Measurements from ENCODE around the gene APBA1. TPM values are rescaled to one million over a fixed set of nuclear protein-coding genes. Genes with fewer than 3 reads are reported as not detected.
"Not testable (repeated sequence)": the region's sequence is repeated elsewhere in the genome, so short reads cannot be mapped to it uniquely, and the experiment has no call there.

Gene APBA1
- total RNA-seq, 1 donor, result 11.2 TPM

DNA sequence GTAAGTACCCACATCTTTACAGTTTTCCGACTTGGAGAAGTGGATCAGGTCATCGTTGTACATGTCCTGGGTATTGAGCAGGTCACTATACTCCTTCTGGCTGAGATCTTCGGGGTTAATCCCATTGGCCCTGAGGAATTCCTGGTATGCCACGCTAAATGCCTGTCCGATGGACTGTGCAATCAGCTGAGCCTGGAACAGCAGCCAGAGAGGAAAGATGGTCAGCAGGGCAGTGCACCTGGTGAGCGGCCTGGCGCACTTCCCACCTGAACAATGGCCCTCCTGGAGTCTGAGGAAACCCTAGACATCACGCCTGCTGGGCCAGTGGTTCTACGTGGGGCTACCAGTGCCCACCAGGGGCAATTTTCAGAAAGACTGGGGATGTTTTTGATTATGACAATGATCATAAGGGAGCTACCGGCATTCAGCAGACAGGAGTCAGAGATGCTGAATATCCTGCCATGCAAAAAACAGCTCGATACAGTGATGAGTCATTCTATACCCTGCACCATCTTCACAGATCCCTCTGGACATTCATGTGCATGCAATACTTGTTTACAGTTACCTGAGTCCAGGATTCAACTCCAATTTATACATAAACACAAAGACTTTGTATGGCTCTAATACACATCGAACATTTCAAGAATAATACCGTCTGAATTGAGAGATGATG is 219.9 kb downstream of the APBA1 start:
- DNase-seq (ENCODE audit: low read depth), result no peak
- TF ChIP-seq, protein P1, sequence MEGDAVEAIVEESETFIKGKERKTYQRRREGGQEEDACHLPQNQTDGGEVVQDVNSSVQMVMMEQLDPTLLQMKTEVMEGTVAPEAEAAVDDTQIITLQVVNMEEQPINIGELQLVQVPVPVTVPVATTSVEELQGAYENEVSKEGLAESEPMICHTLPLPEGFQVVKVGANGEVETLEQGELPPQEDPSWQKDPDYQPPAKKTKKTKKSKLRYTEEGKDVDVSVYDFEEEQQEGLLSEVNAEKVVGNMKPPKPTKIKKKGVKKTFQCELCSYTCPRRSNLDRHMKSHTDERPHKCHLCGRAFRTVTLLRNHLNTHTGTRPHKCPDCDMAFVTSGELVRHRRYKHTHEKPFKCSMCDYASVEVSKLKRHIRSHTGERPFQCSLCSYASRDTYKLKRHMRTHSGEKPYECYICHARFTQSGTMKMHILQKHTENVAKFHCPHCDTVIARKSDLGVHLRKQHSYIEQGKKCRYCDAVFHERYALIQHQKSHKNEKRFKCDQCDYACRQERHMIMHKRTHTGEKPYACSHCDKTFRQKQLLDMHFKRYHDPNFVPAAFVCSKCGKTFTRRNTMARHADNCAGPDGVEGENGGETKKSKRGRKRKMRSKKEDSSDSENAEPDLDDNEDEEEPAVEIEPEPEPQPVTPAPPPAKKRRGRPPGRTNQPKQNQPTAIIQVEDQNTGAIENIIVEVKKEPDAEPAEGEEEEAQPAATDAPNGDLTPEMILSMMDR (IDR thresholded peaks at IDR 0.05; ENCODE audit: insufficient read depth, low read depth, low read length), result no peak
- no peak overlapping the region for H3K4me3 ChIP-seq (ENCODE audit: low read depth, low read length)

DNA sequence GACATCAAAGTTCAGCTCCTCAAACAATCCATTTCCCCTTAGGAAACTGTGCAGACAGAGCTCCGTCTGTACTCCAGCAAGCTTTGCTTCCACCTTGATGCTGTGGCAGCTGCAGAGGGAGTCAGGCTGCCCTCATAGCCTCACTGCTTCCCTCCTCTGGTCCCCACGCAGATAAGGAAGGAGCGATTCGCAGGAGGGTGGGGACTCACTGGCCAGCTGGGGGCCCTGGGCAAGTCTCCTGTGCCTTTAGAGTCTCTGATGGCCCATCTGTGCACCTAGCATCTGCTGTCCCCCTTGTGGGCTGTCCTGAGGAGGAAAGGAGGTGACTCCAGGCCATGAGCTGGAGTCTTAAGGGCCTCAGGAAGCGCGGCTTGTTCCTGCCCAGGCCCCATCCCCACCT is 225.7 kb downstream of the APBA1 start:
- DNase-seq (ENCODE audit: low read depth), result no peak
- no peak overlapping the region for H3K4me3 ChIP-seq (ENCODE audit: low read depth, low read length)
- TF ChIP-seq, protein P1 (IDR thresholded peaks at IDR 0.05; ENCODE audit: insufficient read depth, low read depth, low read length), result no peak

DNA sequence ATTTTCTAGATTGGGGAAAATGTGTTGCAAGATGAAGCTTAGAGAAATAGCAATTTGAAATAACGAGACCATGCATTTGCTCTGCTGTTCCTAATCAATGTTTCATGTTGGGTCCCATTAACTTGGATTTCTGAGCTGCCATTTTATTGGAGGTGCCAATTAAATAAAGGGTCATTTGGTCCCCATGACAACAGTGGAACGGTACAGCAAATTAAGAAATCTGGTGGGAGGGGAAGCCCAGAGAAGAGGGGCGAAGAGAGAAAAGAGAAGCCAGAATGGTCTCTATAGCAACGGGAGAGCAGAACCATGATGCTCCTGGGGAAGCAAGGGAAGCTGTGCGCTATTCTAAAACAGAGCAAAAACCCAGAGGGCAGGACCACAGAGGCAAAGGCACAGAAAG is 226.9 kb downstream of the APBA1 start:
- DNase-seq (ENCODE audit: low read depth), result no peak
- TF ChIP-seq, protein P1 (IDR thresholded peaks at IDR 0.05; ENCODE audit: insufficient read depth, low read depth, low read length), result no peak

DNA sequence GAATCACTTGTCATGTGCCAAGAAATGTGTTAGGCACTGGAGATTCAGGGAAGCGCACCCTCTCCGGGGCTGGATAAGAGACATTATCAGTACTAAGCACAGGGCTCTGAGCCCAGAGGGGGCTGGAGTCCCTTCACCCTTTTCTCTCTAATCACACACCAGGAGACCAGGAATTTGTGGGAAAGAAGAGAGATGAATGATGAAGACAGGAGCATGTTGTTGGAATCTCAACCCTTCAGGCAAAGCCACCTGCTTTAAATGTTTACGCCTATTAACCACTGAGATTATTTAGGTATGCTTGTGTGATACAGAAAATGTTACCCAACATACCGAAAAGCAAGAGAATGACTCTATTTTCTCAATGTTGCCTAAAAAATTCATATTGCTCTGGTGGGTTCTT is 227.4 kb downstream of the APBA1 start:
- DNase-seq (ENCODE audit: low read depth), result no peak
- no peak overlapping the region for H3K4me3 ChIP-seq (ENCODE audit: low read depth, low read length)
- TF ChIP-seq, protein P1 (IDR thresholded peaks at IDR 0.05; ENCODE audit: insufficient read depth, low read depth, low read length), result no peak

More for the DNA sequence above, 226.9 kb downstream of the APBA1 start:
- no peak overlapping the region for H3K4me3 ChIP-seq (ENCODE audit: low read depth, low read length)

DNA sequence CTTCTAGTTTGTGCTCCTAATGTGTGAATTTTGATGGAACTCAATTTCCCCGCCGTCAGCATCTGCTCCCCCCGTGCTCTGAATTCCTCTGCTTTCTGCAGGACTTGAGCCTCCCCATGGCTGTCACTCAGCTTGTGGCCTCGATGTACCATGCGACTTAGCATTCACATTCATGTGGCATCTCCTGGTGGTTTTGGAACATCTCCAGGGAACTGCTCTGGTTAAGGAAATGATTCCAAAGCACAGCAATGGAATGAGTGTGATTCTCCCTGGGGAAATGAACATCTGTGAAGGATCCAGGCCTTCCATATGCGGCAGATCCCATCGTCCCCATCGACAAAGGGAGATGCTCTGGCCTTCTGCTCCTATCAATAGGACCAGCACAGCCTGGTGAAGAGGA is 228.2 kb downstream of the APBA1 start:
- TF ChIP-seq, protein P1 (IDR thresholded peaks at IDR 0.05; ENCODE audit: insufficient read depth, low read depth, low read length), result no peak

DNA sequence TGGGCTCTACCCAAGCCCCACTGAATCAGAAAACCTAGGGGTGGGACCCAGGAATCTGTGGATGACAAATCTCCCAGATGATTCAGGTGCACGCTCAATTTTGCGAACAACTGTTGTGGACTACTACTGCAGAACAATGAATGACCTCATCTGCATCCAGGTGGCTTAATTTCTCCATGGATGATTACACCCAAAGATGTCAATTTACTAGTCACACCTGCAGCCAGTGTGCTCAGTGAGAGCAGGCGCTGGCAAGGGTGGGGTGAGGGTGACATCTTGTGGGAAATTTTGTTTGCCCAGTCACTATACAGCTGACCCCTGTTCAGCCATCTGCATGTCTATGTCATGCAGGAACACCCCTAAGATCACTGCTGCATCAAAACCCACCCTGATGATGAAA is 229.0 kb downstream of the APBA1 start:
- no peak overlapping the region for H3K4me3 ChIP-seq (ENCODE audit: low read depth, low read length)
- DNase-seq (ENCODE audit: low read depth), result no peak
- TF ChIP-seq, protein P1 (IDR thresholded peaks at IDR 0.05; ENCODE audit: insufficient read depth, low read depth, low read length), result no peak

More for the DNA sequence above, 228.2 kb downstream of the APBA1 start:
- no peak overlapping the region for H3K4me3 ChIP-seq (ENCODE audit: low read depth, low read length)
- peak; percentile 12 for DNase-seq (ENCODE audit: low read depth)

DNA sequence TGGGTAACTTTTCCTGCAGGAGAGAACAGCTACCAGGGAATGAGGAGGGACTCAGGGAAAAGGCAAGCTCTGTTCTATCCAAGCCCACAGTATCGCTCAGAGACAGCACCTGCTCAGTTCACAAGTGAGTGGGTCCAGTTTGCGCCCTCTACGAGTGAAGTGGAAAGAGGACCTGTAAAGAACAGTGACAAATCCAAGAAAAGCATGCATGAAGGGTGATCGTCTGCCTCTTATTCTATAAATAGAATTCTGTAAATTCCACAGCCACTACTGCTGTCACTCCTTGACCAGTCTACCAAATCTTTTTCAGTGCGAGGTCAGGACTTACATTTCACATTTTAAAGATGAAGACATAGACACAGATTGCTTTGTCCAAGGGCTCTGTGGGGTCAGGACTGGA is 229.7 kb downstream of the APBA1 start:
- H3K4me3 ChIP-seq (ENCODE audit: low read depth, low read length), result no peak overlapping the region
- TF ChIP-seq, protein P1 (IDR thresholded peaks at IDR 0.05; ENCODE audit: insufficient read depth, low read depth, low read length), result no peak

DNA sequence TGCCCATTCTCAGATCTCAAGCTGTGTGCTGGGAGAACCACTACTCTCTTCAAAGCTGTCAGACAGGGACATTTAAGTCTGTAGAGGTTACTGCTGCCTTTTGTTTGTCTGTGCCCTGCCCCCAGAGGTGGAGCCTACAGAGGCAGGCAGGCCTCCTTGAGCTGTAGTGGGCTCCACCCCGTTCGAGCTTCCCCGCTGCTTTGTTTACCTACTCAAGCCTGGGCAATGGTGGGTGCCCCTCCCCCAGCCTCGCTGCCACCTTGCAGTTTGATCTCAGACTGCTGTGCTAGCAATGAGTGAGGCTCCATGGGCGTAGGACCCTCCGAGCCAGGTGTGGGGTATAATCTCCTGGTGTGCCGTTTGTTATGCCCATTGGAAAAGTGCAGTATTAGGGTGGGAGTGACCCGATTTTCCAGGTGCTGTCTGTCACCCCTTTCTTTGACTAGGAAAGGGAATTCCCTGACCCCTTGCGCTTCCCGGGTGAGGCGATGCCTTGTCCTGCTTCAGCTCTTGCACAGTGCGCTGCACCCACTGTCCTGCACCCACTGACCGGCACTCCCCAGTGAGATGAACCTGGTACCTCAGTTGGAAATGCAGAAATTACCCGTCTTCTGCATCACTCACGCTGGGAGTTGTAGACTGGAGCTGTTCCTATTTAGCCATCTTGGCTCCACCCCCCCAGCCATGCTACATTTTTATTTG is 231.8 kb downstream of the APBA1 start:
- H3K4me3 ChIP-seq (ENCODE audit: low read depth, low read length); DNase-seq (ENCODE audit: low read depth): not testable (repeated sequence)

More for the DNA sequence above, 229.7 kb downstream of the APBA1 start:
- no peak for DNase-seq (ENCODE audit: low read depth)

DNA sequence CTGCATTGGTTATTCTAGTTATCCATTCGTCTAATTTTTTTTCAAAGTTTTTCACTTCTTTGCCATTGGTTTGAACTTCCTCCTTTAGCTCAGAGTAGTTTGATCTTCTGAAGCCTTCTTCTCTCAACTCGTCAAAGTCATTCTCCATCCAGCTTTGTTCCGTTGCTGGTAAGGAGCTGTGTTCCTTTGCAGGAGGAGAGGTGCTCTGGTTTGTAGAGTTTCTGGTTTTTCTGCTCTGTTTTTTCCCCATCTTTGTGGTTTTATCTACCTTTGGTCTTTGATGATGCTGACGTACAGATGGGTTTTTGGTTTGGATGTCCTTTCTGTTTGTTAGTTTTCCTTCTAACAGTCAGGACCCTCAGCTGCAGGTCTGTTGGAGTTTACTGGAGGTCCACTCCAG is 232.5 kb downstream of the APBA1 start:
- not testable (repeated sequence) for DNase-seq (ENCODE audit: low read depth); H3K4me3 ChIP-seq (ENCODE audit: low read depth, low read length)
